GM19372 (cell line): ENCODE measurements around the gene ONECUT3.

Experiments used
- ATAC-seq: cut with Tn5 transposase; IDR thresholded peaks from one replicate; pipeline ENCODE4 v1.9.1; 2021; ENCODE audit warnings: mild to moderate bottlenecking, low read depth, moderate library complexity; ENCODE audit not compliant: unreplicated experiment

Gene ONECUT3

GRCh38 chr19:1826557-1827521 lies 73.5 kb downstream of the ONECUT3 start:
- no peak for ATAC-seq

- ATAC-seq: no peak
Observed at GRCh38 chr19:1827566-1828278, 74.4 kb downstream of the ONECUT3 start.

- ATAC-seq: no peak
Observed at GRCh38 chr19:1828279-1829238, 75.3 kb downstream of the ONECUT3 start.

GRCh38 chr19:1829958-1830357 lies 76.7 kb downstream of the ONECUT3 start:
- ATAC-seq: no peak

GRCh38 chr19:1830568-1830967 lies 77.3 kb downstream of the ONECUT3 start:
- ATAC-seq: no peak
